ENCODE results near the gene TNFRSF14. TPM values are rescaled to one million over a fixed set of nuclear protein-coding genes. Genes with fewer than 3 reads are reported as not detected.

Gene TNFRSF14
- total RNA-seq, 3 donors from 2014 or later (not counting 1 experiment from before 2014, with no cell fraction given) = 228 to 266 (median 262) TPM

- Histone ChIP-seq H3K9me3 (ENCODE audit: control insufficient read depth, insufficient read depth, low read length) (no peaks in the 10 kb centered on the region), H3K36me3 (ENCODE audit: control insufficient read depth, insufficient read depth, low read length) (peaks cover 93% of the 10 kb centered on the region), H3K4me1 (ENCODE audit: control insufficient read depth, insufficient read depth, low read length) (no peaks in the 10 kb centered on the region), H3K4me3 (ENCODE audit: low read length) (no peak overlapping the region), H3K27me3 (ENCODE audit: control insufficient read depth, insufficient read depth, low read length) (no peaks in the 10 kb centered on the region), H3K27ac (ENCODE audit: low read length) (no peak overlapping the region)
- TF ChIP-seq CTCF (IDR thresholded peaks at IDR 0.05) = no peak
- no peaks in the 10 kb centered on the region for H3K4me1 Mint-ChIP-seq
- intact Hi-C loops (cut with micrococcal nuclease) = no loop called here
- no peak overlapping the region for H3K4me3 Mint-ChIP-seq
- 96% methylated on average over 45 of the region's 45 CpGs for WGBS (ENCODE audit: insufficient coverage)
- no peaks in the 10 kb centered on the region for H3K27me3 Mint-ChIP-seq (ENCODE audit: low read depth in 2 of 2)
- ATAC-seq (no peak), DNase-seq (no peak)
- no peaks in the 10 kb centered on the region for H3K36me3 Mint-ChIP-seq
- no peaks in the 10 kb centered on the region for H3K9me3 Mint-ChIP-seq
- no peak overlapping the region for H3K27ac Mint-ChIP-seq
Measured at GRCh38 chr1:2514863-2515762, 41.1 kb upstream of the TNFRSF14 start.

DNA sequence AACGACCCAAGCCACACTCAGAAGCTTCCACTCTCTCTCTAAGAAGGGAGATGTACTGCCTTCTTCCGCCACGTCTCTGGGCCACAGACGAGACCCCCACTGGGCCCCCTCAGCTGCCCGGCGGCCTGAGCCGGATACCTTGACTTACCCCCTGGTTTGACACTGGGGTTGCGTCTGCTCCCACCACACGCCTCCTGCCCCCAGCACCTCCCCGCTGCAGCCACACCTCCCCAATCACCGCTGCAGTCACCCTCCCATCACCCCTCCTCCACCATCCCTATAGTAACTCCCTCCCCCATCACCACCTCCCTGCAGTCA is 40.4 kb upstream of the TNFRSF14 start:
- H3K27ac Mint-ChIP-seq = no peak overlapping the region
- H3K4me3 Mint-ChIP-seq = no peak overlapping the region
- DNase-seq = no peak
- WGBS (ENCODE audit: insufficient coverage) = 95% methylated on average over 11 of the region's 11 CpGs
- no peaks in the 10 kb centered on the region for H3K9me3 Mint-ChIP-seq
- peaks cover 0 to under 1% of the 10 kb centered on the region in 2 donors for H3K4me1 Mint-ChIP-seq
- intact Hi-C loops (cut with micrococcal nuclease) = no loop called here
- Histone ChIP-seq H3K27me3 (ENCODE audit: control insufficient read depth, insufficient read depth, low read length) (no peaks in the 10 kb centered on the region), H3K4me1 (ENCODE audit: control insufficient read depth, insufficient read depth, low read length) (no peaks in the 10 kb centered on the region), H3K9me3 (ENCODE audit: control insufficient read depth, insufficient read depth, low read length) (no peaks in the 10 kb centered on the region), H3K27ac (ENCODE audit: low read length) (no peak overlapping the region), H3K36me3 (ENCODE audit: control insufficient read depth, insufficient read depth, low read length) (peaks cover 92% of the 10 kb centered on the region), H3K4me3 (ENCODE audit: low read length) (no peak overlapping the region)
- no peaks in the 10 kb centered on the region for H3K36me3 Mint-ChIP-seq
- H3K27me3 Mint-ChIP-seq (ENCODE audit: low read depth in 2 of 2) = no peaks in the 10 kb centered on the region
- no peak for ATAC-seq
- no peak for TF ChIP-seq CTCF (IDR thresholded peaks at IDR 0.05)

- Mint-ChIP-seq H3K36me3 (no peaks in the 10 kb centered on the region), H3K4me3 (no peak overlapping the region), H3K4me1 (peaks cover 0 to 4% of the 10 kb centered on the region in 2 donors), H3K9me3 (no peaks in the 10 kb centered on the region), H3K27me3 (ENCODE audit: low read depth in 2 of 2) (no peaks in the 10 kb centered on the region), H3K27ac (no peak overlapping the region)
- no peaks in the 10 kb centered on the region for H3K4me1 ChIP-seq (ENCODE audit: control insufficient read depth, insufficient read depth, low read length)
- peaks cover 92% of the 10 kb centered on the region for H3K36me3 ChIP-seq (ENCODE audit: control insufficient read depth, insufficient read depth, low read length)
- H3K27me3 ChIP-seq (ENCODE audit: control insufficient read depth, insufficient read depth, low read length) = no peaks in the 10 kb centered on the region
- ATAC-seq = no peak
- 96% methylated on average over 17 of the region's 17 CpGs for WGBS (ENCODE audit: insufficient coverage)
- H3K9me3 ChIP-seq (ENCODE audit: control insufficient read depth, insufficient read depth, low read length) = no peaks in the 10 kb centered on the region
- no peak for DNase-seq
- H3K4me3 ChIP-seq (ENCODE audit: low read length) = no peak overlapping the region
- TF ChIP-seq CTCF (IDR thresholded peaks at IDR 0.05) = no peak
- no peak overlapping the region for H3K27ac ChIP-seq (ENCODE audit: low read length)
- intact Hi-C loops (cut with micrococcal nuclease) = no loop called here
Measured at GRCh38 chr1:2516124-2516523, 40.0 kb upstream of the TNFRSF14 start.

GRCh38 chr1:2516946-2517345 is 39.2 kb upstream of the TNFRSF14 start:
- 95% methylated on average over 14 of the region's 14 CpGs for WGBS (ENCODE audit: insufficient coverage)
- H3K36me3 Mint-ChIP-seq = no peaks in the 10 kb centered on the region
- DNase-seq (no peak), ATAC-seq (no peak)
- no peak overlapping the region for H3K4me3 ChIP-seq (ENCODE audit: low read length)
- H3K27ac ChIP-seq (ENCODE audit: low read length) = no peak overlapping the region
- no peaks in the 10 kb centered on the region for H3K9me3 Mint-ChIP-seq
- H3K9me3 ChIP-seq (ENCODE audit: control insufficient read depth, insufficient read depth, low read length) = no peaks in the 10 kb centered on the region
- no peaks in the 10 kb centered on the region for H3K27me3 ChIP-seq (ENCODE audit: control insufficient read depth, insufficient read depth, low read length)
- no peaks in the 10 kb centered on the region for H3K4me1 ChIP-seq (ENCODE audit: control insufficient read depth, insufficient read depth, low read length)
- no peak overlapping the region for H3K4me3 Mint-ChIP-seq
- no peak overlapping the region for H3K27ac Mint-ChIP-seq
- peaks cover 89% of the 10 kb centered on the region for H3K36me3 ChIP-seq (ENCODE audit: control insufficient read depth, insufficient read depth, low read length)
- H3K27me3 Mint-ChIP-seq (ENCODE audit: low read depth in 2 of 2) = no peaks in the 10 kb centered on the region
- H3K4me1 Mint-ChIP-seq = peaks cover 0 to 7% of the 10 kb centered on the region in 2 donors
- intact Hi-C loops (cut with micrococcal nuclease) = no loop called here
- TF ChIP-seq CTCF (IDR thresholded peaks at IDR 0.05) = no peak
